ENCODE results near the gene OGDH.

GRCh38 chr7:44757739-44758138, 151.3 kb downstream of the OGDH start:
- TF ChIP-seq RAD21 (IDR thresholded peaks at IDR 0.05) (no peak), CTCF (IDR thresholded peaks at IDR 0.05; ENCODE audit: low read depth, low read length, missing input control) (no peak), REST (IDR thresholded peaks at IDR 0.05) (no peak)
